K562 (cell line): ENCODE data around the gene MRNIP. TPM values are rescaled to one million over a fixed set of nuclear protein-coding genes. Genes with fewer than 3 reads are reported as not detected.
A peak's percentile ranks its signal among the peaks of the same experiment; 100 is the strongest.

Experiments
- BMI1 ChIP-seq: fragments of 150-350 bp; IDR thresholded peaks from 2 replicates; pipeline ENCODE4 v1.6.1; 2014; ENCODE audit warnings: low read length
- FOXK1 ChIP-seq: sonication (generic); formaldehyde crosslinking; IDR thresholded peaks from 2 replicates; pipeline ENCODE4 v1.8.0; 2022; ENCODE audit warnings: missing genetic modification reagents, mild to moderate bottlenecking, borderline replicate concordance
- HDAC3 ChIP-seq: fragments of 450-650 bp; IDR thresholded peaks from 2 replicates; pipeline ENCODE4 v1.6.1; 2018; ENCODE audit warnings: borderline replicate concordance, mild to moderate bottlenecking, moderate library complexity; ENCODE audit not compliant: partially characterized antibody
- NELFE ChIP-seq: IDR thresholded peaks from 2 replicates; pipeline ENCODE4 v1.6.1; 2011; ENCODE audit warnings: mild to moderate bottlenecking; ENCODE audit not compliant: insufficient read depth, insufficient read length
- OTX1 ChIP-seq: fragments of 450-650 bp; formaldehyde crosslinking; IDR thresholded peaks from 2 replicates; pipeline ENCODE4 v1.4.0; 2022; ENCODE audit warnings: mild to moderate bottlenecking
- RBBP5 ChIP-seq: fragments of 200-600 bp; sonication (generic); IDR thresholded peaks from 2 replicates; pipeline ENCODE4 v1.6.1; 2012; ENCODE audit warnings: borderline replicate concordance, mild to moderate bottlenecking, low read length, control low read depth, inconsistent platforms; ENCODE audit not compliant: insufficient read depth, poor library complexity, severe bottlenecking
- REST ChIP-seq, 2 experiments: fragments of 450-650 bp; formaldehyde crosslinking in 1 of 2; IDR thresholded peaks; 2 replicates each; pipeline versions ENCODE4 v1.4.0 to v1.6.1; 2014 to 2020; ENCODE audit warnings: mild to moderate bottlenecking in 2 of 2, borderline replicate concordance in 1 of 2, low read depth in 1 of 2
- VEZF1 ChIP-seq: fragments of 200-800 bp; sonication (Bioruptor generic); IDR thresholded peaks from 2 replicates; pipeline ENCODE4 v1.6.1; 2017; ENCODE audit warnings: missing genetic modification characterization, missing compliant biosample characterization
- ZNF282 ChIP-seq: sonication (generic); formaldehyde crosslinking; IDR thresholded peaks from 2 replicates; pipeline ENCODE4 v1.8.1; 2023; ENCODE audit warnings: missing genetic modification reagents
- ZNF354B ChIP-seq: fragments of 250-450 bp; sonication (Bioruptor Pico); IDR thresholded peaks from 2 replicates; pipeline ENCODE4 v1.4.0; 2020
- ZNF561 ChIP-seq: fragments of 450-650 bp; formaldehyde crosslinking; conservative IDR thresholded peaks from 2 replicates; pipeline ENCODE4 v1.4.0; 2020; ENCODE audit warnings: mild to moderate bottlenecking, moderate library complexity
- ZNF780A ChIP-seq: fragments of 250-450 bp; sonication (Bioruptor Pico); IDR thresholded peaks from 2 replicates; pipeline ENCODE4 v1.5.0; 2021; ENCODE audit warnings: mild to moderate bottlenecking
- polyA plus RNA-seq, 8 experiments: library from polyadenylated mRNA; depleted of rRNA in 4 of 8; stranded (reverse) in 5 of 8; unstranded in 3 of 8; fragments of >200 nt; fragmentation: Nextera tagmentation in 2 of 8; fragmentation: Illumina TruSeq in 1 of 8; extraction: Ambion mirVana in 2 of 8; extraction: Trizol in 1 of 8; gene quantifications; 2 replicates each; pipeline versions ENCODE4 v1.2.1 to v1.2.3, GENCODE V29; 2011 to 2014; ENCODE audit warnings: inconsistent platforms in 1 of 8, missing spikeins in 1 of 8
- total RNA-seq, 7 experiments: library from RNA; depleted of rRNA in 6 of 7; stranded (reverse); fragments of >200 nt in 6 of 7; fragmentation: Illumina TruSeq in 2 of 7; extraction: Trizol in 2 of 7; gene quantifications; 2 replicates each; pipeline versions ENCODE4 v1.2.1 to v1.2.3, GENCODE V29; 2011 to 2021; ENCODE audit warnings: low replicate concordance in 1 of 7
- TF ChIP-seq, protein P1 (sequence below): fragments of 450-650 bp; IDR thresholded peaks from 2 replicates; pipeline ENCODE4 v1.6.1; 2018; ENCODE audit warnings: mild to moderate bottlenecking, low read depth; ENCODE audit not compliant: partially characterized antibody
- TF ChIP-seq, protein P2 (sequence below): sonication (generic); formaldehyde crosslinking; IDR thresholded peaks from 2 replicates; pipeline ENCODE4 v1.9.0; 2022; ENCODE audit warnings: mild to moderate bottlenecking, missing genetic modification reagents

The MRNIP gene
- total and polyA plus RNA-seq, 9 of the 15 experiments (the other 6 are each of a cell fraction or from before 2014, with no cell fraction given) = 3.6 to 39.0 (median 16.8) TPM

DNA sequence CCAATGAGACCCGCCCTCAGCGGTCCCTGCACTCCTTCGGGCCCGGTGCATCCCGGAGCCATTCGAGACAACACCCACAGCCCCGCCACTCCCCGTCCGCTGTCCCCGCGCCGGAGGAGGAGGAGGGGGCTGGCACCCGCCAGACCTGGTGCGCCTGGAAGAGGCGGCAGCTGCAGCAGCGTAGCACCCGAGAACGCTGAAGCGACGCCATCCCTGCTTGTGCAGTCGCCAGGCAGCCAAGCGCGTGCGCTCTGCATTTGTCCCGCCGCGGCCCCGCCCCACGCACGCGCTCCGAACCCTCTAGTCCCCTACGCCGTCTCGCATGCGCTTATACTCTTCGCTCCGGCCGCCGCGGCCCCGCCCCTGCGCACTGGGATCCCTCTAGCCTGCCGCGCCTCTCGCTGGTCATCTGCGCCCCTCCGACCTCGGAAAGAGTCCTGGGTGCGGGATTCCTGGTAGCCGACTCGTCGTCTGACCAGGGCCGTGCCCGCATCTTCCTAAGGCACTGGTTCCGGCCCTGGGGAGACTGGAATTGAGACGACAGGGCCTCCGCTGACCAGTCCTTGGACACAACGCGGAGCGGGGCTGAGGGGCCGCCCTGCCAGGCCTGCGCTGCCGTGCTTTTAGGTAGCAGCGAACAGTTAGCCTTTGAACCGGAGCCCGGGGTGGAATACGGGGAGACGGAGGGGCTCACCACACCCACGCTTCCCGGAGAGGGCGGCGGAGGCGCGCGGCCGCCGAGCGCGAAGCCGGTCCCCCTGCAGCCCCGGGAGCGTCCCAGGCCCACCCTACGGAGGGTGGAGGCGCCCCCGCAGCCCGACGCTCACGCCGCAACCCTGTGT lies at the start of gene MRNIP (continued):
- TF ChIP-seq VEZF1 (CRISPR knock-in tag) = peak; percentile 77
- peak; percentile 86 for TF ChIP-seq RBBP5
- no peak for TF ChIP-seq ZNF561
- TF ChIP-seq ZNF282 (CRISPR knock-in tag) = peak; percentile 91
- no peak for TF ChIP-seq BMI1
- peak; percentile 36; the same call in 1 of the 2 replicates for TF ChIP-seq FOXK1 (CRISPR knock-in tag)
- no peak; the same call in 1 of the 2 replicates for TF ChIP-seq REST (IDR thresholded peaks at IDR 0.05; ENCODE audit: borderline replicate concordance)
- TF ChIP-seq REST (CRISPR knock-in tag; IDR thresholded peaks at IDR 0.05; ENCODE audit: low read depth) = 0 out of 2 replicates have a peak, but pooled peaks have one; percentile 39
- TF ChIP-seq, protein P1, sequence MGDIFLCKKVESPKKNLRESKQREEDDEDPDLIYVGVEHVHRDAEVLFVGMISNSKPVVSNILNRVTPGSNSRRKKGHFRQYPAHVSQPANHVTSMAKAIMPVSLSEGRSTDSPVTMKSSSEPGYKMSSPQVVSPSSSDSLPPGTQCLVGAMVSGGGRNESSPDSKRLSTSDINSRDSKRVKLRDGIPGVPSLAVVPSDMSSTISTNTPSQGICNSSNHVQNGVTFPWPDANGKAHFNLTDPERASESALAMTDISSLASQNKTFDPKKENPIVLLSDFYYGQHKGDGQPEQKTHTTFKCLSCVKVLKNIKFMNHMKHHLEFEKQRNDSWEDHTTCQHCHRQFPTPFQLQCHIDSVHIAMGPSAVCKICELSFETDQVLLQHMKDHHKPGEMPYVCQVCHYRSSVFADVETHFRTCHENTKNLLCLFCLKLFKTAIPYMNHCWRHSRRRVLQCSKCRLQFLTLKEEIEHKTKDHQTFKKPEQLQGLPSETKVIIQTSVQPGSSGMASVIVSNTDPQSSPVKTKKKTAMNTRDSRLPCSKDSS = no peak
- TF ChIP-seq HDAC3 = no peak
- TF ChIP-seq, protein P2, sequence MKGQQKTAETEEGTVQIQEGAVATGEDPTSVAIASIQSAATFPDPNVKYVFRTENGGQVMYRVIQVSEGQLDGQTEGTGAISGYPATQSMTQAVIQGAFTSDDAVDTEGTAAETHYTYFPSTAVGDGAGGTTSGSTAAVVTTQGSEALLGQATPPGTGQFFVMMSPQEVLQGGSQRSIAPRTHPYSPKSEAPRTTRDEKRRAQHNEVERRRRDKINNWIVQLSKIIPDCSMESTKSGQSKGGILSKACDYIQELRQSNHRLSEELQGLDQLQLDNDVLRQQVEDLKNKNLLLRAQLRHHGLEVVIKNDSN = peak; percentile 15; the same call in 1 of the 2 replicates
- TF ChIP-seq ZNF780A (CRISPR knock-in tag) = no peak
- TF ChIP-seq NELFE = no peak
- TF ChIP-seq ZNF354B = no peak
- peak; percentile 47; the same call in 1 of the 2 replicates for TF ChIP-seq OTX1 (CRISPR knock-in tag)
